SK-N-SH (cell line): ENCODE data around the gene PRSS23. TPM values are rescaled to one million over a fixed set of nuclear protein-coding genes. Genes with fewer than 3 reads are reported as not detected.

Source experiments
- CTCF ChIA-PET: fragments of 300-600, 350-600 bp; formaldehyde crosslinking; extraction: SDS; loops from one replicate; lab custom pipeline; 2021; lab: Yijun Ruan, JAX
- POLR2A ChIA-PET: fragments of 350-600 bp; sonication (Branson Sonifier 250); formaldehyde crosslinking; extraction: SDS; loops from one replicate; lab custom pipeline; 2020; ENCODE audit warnings: antibody characterized with exemption, inconsistent platforms; lab: Yijun Ruan, JAX
- DNase-seq: peaks from one replicate; pipeline ENCODE4 v3.0.0; 2012
- H2AFZ ChIP-seq: fragments of 200-600 bp; sonication (generic); 2 replicates; pipeline ENCODE4 v1.8.1; 2016; ENCODE audit warnings: antibody characterized with exemption, mild to moderate bottlenecking, low read depth
- H3F3A ChIP-seq: fragments of 200-600 bp; sonication (generic); replicated peaks from 2 replicates; pipeline ENCODE3; 2016; ENCODE audit warnings: antibody characterized with exemption, mild to moderate bottlenecking; ENCODE audit not compliant: insufficient read depth
- H3K27ac ChIP-seq, 2 experiments: fragments of 200-500 bp in 1 of 2; fragments of 200-600 bp in 1 of 2; sonication (Bioruptor generic) in 1 of 2; sonication (generic), shearing (Covaris generic) in 1 of 2; 2 replicates each; pipeline versions ENCODE4 v1.5.1 to v1.6.1; 2014 to 2016; ENCODE audit warnings: low read depth in 2 of 2, inconsistent platforms in 1 of 2, low read length in 1 of 2, mild to moderate bottlenecking in 1 of 2, mixed read lengths in 1 of 2
- H3K27me3 ChIP-seq: fragments of 200-600 bp; sonication (generic), shearing (Covaris generic); 2 replicates; pipeline ENCODE4 v1.6.1; 2016; ENCODE audit warnings: mixed run types; ENCODE audit not compliant: insufficient read depth
- H3K36me3 ChIP-seq, 2 experiments: fragments of 200-500 bp in 1 of 2; fragments of 200-600 bp in 1 of 2; sonication (Bioruptor generic) in 1 of 2; sonication (generic) in 1 of 2; replicated peaks in 1 of 2; 2 replicates each; pipeline versions ENCODE3 to v1.5.1; 2014 to 2016; ENCODE audit warnings: low read length in 1 of 2, mild to moderate bottlenecking in 1 of 2; ENCODE audit not compliant: insufficient read depth in 2 of 2, control insufficient read depth in 1 of 2
- H3K4me1 ChIP-seq, 2 experiments: fragments of 200-500 bp in 1 of 2; fragments of 200-600 bp in 1 of 2; sonication (Bioruptor generic) in 1 of 2; sonication (generic), shearing (Covaris generic) in 1 of 2; 2 replicates each; pipeline versions ENCODE4 v1.5.1 to v1.6.1; 2014 to 2016; ENCODE audit warnings: low read depth in 1 of 2, low read length in 1 of 2, mixed run types in 1 of 2; ENCODE audit not compliant: insufficient read depth in 2 of 2, control insufficient read depth in 1 of 2
- H3K4me2 ChIP-seq: fragments of 200-600 bp; sonication (generic), shearing (Covaris generic); 2 replicates; pipeline ENCODE4 v1.6.1; 2017; ENCODE audit warnings: mixed run types
- H3K4me3 ChIP-seq, 2 experiments: fragments of 200-500 bp in 1 of 2; fragments of 200-600 bp in 1 of 2; sonication (Bioruptor generic) in 1 of 2; sonication (generic), shearing (Covaris generic) in 1 of 2; 2 replicates each; pipeline versions ENCODE4 v1.5.1 to v1.8.1; 2014 to 2016; ENCODE audit warnings: low read depth in 2 of 2, inconsistent platforms in 1 of 2, low read length in 1 of 2, mild to moderate bottlenecking in 1 of 2, mixed read lengths in 1 of 2, moderate library complexity in 1 of 2
- H3K79me2 ChIP-seq: fragments of 200-600 bp; sonication (generic); 2 replicates; pipeline ENCODE4 v1.8.1; 2017; ENCODE audit warnings: mild to moderate bottlenecking; ENCODE audit not compliant: insufficient read depth
- H3K9ac ChIP-seq: fragments of 200-600 bp; sonication (generic); 2 replicates; pipeline ENCODE4 v1.6.1; 2017; ENCODE audit warnings: mixed run types
- H3K9me2 ChIP-seq: fragments of 200-600 bp; sonication (generic); 2 replicates; pipeline ENCODE4 v1.6.1; 2017; ENCODE audit warnings: mixed run types
- H3K9me3 ChIP-seq: fragments of 200-600 bp; sonication (generic); 2 replicates; pipeline ENCODE4 v1.6.1; 2017; ENCODE audit warnings: mixed run types, mild to moderate bottlenecking, moderate library complexity
- H4K20me1 ChIP-seq: fragments of 200-600 bp; sonication (generic); 2 replicates; pipeline ENCODE4 v1.6.1; 2017; ENCODE audit warnings: mild to moderate bottlenecking, mixed run types; ENCODE audit not compliant: insufficient read depth
- PBX3 ChIP-seq: IDR thresholded peaks from 2 replicates; pipeline ENCODE4; 2012
- REST ChIP-seq: IDR thresholded peaks from 2 replicates; pipeline ENCODE4 v1.6.1; 2012; ENCODE audit warnings: mild to moderate bottlenecking, low read depth, low read length, moderate library complexity
- RFX5 ChIP-seq: IDR thresholded peaks from 2 replicates; pipeline ENCODE4 v1.6.1; 2012; ENCODE audit warnings: mild to moderate bottlenecking, improper control_type of control experiment, low read length
- RXRA ChIP-seq: IDR thresholded peaks from 2 replicates; pipeline ENCODE4 v1.4.0; 2012; ENCODE audit warnings: low read depth, mild to moderate bottlenecking, borderline replicate concordance
- SIN3A ChIP-seq: IDR thresholded peaks from 2 replicates; pipeline ENCODE4 v1.6.1; 2012; ENCODE audit warnings: low read depth, mild to moderate bottlenecking, low read length, moderate library complexity, borderline replicate concordance
- whole genome bisulfite sequencing: methylation state at CpG from one replicate; pipeline ENCODE4 v1.1.6; 2017; ENCODE audit warnings: low lambda C conversion rate; 5-methylcytosine and 5-hydroxymethylcytosine counted together
- polyA plus RNA-seq, 3 experiments: library from polyadenylated mRNA; depleted of rRNA; stranded (reverse); fragments of >200 nt; gene quantifications; 2 replicates each; pipeline ENCODE4 v1.2.3, GENCODE V29; 2012

Gene PRSS23
- polyA plus RNA-seq, 1 of the 3 experiments (the other 2 are of a cell fraction): 326 TPM

- no peak overlapping the region for H2AFZ ChIP-seq
- H3K9ac ChIP-seq: no peak overlapping the region
- TF ChIP-seq PBX3 (peak; percentile 14; the same call in 1 of the 2 replicates), SIN3A (no peak), RFX5 (no peak), RXRA (no peak)
- peaks cover under 1 to 10% of the 10 kb centered on the region in 2 experiments; a peak in 3 of 4 replicates for H3K4me1 ChIP-seq
- WGBS: 83% methylated on average over 2 of the region's 2 CpGs
- H3K36me3 ChIP-seq: no peaks in the 10 kb centered on the region
- H3K27ac ChIP-seq: peak overlapping the region in 1 of 2 experiments; percentile 48; a peak in 3 of 4 replicates
- H3K4me2 ChIP-seq: no peak overlapping the region
- no peaks in the 10 kb centered on the region for H4K20me1 ChIP-seq
- ChIA-PET POLR2A (no interaction called here), CTCF (interaction anchor here (0.7 to 1.7 kb wide), 2 partner anchors 49 to 339 kb away, joined by 3 to 4 read pairs; no protein-coding TSS in a partner anchor)
- H3K9me2 ChIP-seq: no peaks in the 10 kb centered on the region
- no peak for DNase-seq
- H3K79me2 ChIP-seq: peaks cover 12% of the 10 kb centered on the region
- H3K9me3 ChIP-seq: no peaks in the 10 kb centered on the region
- no peaks in the 10 kb centered on the region for H3K27me3 ChIP-seq
- peaks cover 19% of the 10 kb centered on the region for H3F3A ChIP-seq
- H3K4me3 ChIP-seq: no peak overlapping the region
Measured at GRCh38 chr11:86795511-86795910, 4.8 kb upstream of the PRSS23 start.

GRCh38 chr11:86795949-86796348 lies 4.4 kb upstream of the PRSS23 start:
- H2AFZ ChIP-seq: peak overlapping the region; percentile 63; the same call in 1 of the 2 replicates
- peaks cover 19% of the 10 kb centered on the region for H3F3A ChIP-seq
- POLR2A ChIA-PET: no interaction called here
- CTCF ChIA-PET: no interaction called here
- H3K27ac ChIP-seq: peak overlapping the region in 1 of 2 experiments; percentile 48; a peak in 3 of 4 replicates
- H3K9me2 ChIP-seq: no peaks in the 10 kb centered on the region
- no peaks in the 10 kb centered on the region for H3K36me3 ChIP-seq
- no peaks in the 10 kb centered on the region for H3K9me3 ChIP-seq
- WGBS: 55% methylated on average over 3 of the region's 3 CpGs
- peaks cover 4 to 9% of the 10 kb centered on the region in 2 experiments; a peak in 3 of 4 replicates for H3K4me1 ChIP-seq
- H3K9ac ChIP-seq: no peak overlapping the region
- peak; percentile 28; the same call in 1 of the 2 replicates for TF ChIP-seq RXRA
- TF ChIP-seq REST: no peak
- no peak overlapping the region for H3K4me3 ChIP-seq
- no peak for DNase-seq
- no peaks in the 10 kb centered on the region for H3K27me3 ChIP-seq
- peaks cover 16% of the 10 kb centered on the region for H3K79me2 ChIP-seq
- no peaks in the 10 kb centered on the region for H4K20me1 ChIP-seq
- H3K4me2 ChIP-seq: no peak overlapping the region
